ENCODE data around the gene CRCP. TPM values are rescaled to one million over a fixed set of nuclear protein-coding genes. Genes with fewer than 3 reads are reported as not detected.
"Not testable (repeated sequence)": the region's sequence is repeated elsewhere in the genome, so short reads cannot be mapped to it uniquely, and the experiment has no call there.

The CRCP gene
- 50.0 and 59.0 TPM in 2 replicates for total RNA-seq (2014; rRNA removed; shearing (Covaris generic))

GRCh38 chr7:66114743-66115649, at the start of gene CRCP:
Gene CRCP (plus strand): TSS chr7:66114847. CDS start chr7:66114963, 116 bp downstream.
- peak; percentile 85 for DNase-seq (ENCODE audit: low read depth)

GRCh38 chr7:66069732-66070131, 44.9 kb upstream of the CRCP start:
- no peak for DNase-seq (ENCODE audit: low read depth)

- peak; percentile 62 for DNase-seq (ENCODE audit: low read depth)
Observed at GRCh38 chr7:66070222-66070621, 44.4 kb upstream of the CRCP start.

GRCh38 chr7:66072208-66072607, 42.4 kb upstream of the CRCP start:
- DNase-seq (ENCODE audit: low read depth), result not testable (repeated sequence)

- peak; percentile 92 for DNase-seq (ENCODE audit: low read depth)
Observed at GRCh38 chr7:66075590-66076461, 38.8 kb upstream of the CRCP start, which contains the start of gene ASL. Gene ASL (plus strand): TSS chr7:66075819. CDS start chr7:66076082, 263 bp downstream.

DNA sequence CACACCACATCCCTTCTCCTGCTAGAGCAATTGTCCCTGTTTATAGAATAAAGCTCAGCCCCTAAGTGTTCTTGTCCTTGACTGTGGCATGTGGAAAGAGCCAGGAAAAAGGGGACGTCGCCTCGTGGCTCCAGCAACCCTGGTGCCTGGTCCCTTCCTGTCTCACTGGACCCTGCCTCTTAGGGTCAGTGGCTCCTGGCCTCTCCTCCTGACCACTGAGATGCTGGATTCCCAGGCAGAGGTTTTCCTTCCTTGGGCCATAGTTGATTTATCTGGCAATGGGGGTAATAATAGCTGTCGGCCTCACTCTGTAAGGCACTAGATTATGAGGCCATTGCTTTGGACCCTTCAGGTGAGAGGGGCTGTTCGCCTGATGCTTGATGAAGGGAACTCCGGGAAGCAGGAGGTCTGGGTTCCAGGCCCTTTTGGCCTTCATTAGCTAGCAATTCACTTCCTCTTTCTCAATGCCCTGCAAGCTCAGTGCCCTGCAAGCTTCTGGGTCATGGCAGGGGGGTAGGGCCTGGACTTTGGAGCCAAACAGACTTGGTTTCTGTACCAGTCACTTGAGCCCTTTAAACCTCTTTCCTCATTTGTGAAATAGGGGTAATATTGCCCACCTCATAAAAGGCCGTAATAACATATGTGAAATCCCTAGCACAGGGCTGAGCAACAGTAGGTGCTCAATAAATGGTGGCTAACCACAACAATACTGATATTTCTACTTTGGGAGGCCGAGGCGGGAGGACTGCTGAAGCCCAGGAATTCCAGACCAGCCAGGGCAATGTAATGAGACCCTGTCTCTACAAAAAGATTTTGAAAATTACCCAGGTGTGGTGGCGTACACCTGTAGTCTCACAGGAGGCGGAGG, 38.0 kb upstream of the CRCP start:
- DNase-seq (ENCODE audit: low read depth), result no peak

- DNase-seq (ENCODE audit: low read depth), result no peak
Observed at GRCh38 chr7:66078067-66078466, 36.6 kb upstream of the CRCP start.

DNA sequence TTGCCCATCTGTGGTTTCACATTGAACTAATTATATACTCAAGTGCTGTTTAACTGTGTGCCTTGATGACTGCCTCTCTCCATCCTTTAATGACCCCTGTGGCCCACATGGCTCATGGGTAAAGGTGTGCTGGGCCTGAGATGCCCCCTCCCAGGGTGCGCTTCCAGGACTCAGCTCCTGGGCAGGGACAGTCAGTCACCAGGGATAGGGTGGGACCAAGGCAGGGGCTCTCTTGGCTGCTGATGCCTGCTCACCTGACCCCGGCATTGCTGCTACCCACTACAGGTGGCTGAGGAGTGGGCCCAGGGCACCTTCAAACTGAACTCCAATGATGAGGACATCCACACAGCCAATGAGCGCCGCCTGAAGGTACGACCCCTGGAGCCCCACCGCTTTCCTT, 32.6 kb upstream of the CRCP start:
- DNase-seq (ENCODE audit: low read depth), result no peak

DNA sequence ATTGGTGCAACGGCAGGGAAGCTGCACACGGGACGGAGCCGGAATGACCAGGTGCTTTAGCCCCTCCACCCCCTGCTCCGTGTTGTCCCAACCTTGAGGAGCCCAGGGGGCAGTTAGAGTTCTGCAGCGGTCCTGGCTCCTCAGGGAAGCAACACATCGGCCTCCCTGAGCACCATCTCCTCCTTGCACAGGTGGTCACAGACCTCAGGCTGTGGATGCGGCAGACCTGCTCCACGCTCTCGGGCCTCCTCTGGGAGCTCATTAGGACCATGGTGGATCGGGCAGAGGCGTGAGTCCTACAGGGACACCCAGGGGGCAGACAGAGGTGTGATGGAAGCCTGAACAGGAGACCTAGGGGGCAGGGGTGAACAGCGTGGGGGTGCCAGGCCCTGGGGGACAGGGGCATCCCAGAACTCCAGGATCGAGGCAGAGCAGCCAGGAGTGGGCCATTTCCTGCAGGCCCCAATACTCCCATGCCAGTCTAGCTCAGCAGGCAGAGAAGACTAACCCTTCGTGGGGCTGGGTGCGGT, 31.7 kb upstream of the CRCP start:
- no peak for DNase-seq (ENCODE audit: low read depth)

DNA sequence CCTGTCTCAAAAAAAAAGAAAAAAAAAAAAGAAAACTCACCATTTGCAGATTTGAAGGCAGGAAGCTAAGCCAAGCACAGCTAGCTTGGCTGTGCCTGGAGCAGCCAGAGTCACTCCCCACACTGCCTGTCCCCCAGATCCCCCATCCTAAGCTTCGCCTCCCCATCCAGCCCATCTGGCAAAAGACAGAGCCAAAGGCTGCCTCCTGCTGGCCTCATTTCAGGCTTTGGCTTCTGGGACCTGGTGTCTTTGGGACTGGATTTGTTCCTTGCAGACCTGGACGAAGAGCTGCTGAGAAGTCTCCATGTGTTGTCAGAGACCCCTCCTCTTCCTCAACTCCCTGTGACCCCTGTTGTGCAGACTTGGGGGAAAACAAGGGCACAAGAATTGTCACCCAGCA, 31.0 kb upstream of the CRCP start:
- DNase-seq (ENCODE audit: low read depth), result no peak

GRCh38 chr7:66088861-66089838, 25.5 kb upstream of the CRCP start:
- no peak for DNase-seq (ENCODE audit: low read depth)

DNA sequence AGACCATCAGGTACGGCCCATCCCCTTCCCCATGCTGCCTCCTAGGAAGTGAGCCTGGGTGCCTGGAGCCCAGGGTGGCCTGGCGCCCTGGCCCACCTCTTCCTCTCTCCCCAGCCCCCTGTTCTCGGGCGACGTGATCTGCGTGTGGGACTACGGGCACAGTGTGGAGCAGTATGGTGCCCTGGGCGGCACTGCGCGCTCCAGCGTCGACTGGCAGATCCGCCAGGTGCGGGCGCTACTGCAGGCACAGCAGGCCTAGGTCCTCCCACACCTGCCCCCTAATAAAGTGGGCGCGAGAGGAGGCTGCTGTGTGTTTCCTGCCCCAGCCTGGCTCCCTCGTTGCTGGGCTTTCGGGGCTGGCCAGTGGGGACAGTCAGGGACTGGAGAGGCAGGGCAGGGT, 22.0 kb upstream of the CRCP start:
- no peak for DNase-seq (ENCODE audit: low read depth)

GRCh38 chr7:66095010-66095409, 19.6 kb upstream of the CRCP start:
- no peak for DNase-seq (ENCODE audit: low read depth)

DNA sequence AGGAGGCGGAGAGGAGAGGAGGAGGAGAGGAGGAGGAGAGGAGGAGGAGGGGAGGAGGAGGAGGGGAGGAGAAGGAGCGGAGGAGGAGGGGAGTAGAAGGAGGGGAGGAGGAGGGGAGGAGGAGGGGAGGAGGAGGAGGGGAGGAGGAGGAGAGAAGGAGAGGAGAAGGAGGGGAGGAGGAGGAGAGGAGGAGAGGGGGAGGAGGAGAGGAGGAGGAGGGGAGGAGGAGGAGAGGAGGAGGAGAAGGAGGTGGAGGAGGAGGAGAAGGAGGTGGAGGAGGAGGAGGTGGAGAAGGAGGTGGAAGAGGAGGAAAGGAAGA, 15.5 kb upstream of the CRCP start:
- DNase-seq (ENCODE audit: low read depth), result no peak

GRCh38 chr7:66099551-66100407, 14.9 kb upstream of the CRCP start:
- DNase-seq (ENCODE audit: low read depth), result peak; percentile 90

DNA sequence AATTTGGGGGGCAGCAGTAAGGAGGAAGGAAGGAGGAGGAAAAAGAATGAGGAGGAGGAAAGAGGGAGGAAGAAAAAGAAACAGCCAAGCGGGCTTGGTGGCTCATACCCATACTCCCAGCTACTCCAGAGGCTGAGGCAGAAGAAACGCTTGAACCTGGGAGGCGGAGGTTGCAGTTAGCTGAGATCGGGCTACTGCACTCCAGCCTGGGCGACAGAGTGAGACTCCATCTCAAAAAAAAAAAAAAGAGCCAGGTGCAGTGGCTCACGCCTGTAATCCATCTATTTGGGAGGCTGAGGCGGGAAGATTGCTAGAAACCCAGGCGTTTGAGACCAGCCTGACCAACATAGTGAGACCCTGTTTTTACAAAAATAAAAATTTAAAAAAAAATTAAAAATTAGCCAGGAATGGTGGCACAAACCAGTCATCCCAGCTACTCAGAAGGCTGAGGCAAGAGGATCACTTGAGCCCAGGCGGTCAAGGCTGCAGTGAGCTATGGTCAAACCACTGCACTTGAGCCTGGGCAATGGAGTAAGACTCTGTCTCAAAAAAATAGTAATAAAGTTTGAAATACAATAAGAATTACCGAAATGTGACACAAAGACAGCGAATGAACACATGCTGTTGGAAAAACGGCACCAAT, 14.1 kb upstream of the CRCP start:
- no peak for DNase-seq (ENCODE audit: low read depth)

DNA sequence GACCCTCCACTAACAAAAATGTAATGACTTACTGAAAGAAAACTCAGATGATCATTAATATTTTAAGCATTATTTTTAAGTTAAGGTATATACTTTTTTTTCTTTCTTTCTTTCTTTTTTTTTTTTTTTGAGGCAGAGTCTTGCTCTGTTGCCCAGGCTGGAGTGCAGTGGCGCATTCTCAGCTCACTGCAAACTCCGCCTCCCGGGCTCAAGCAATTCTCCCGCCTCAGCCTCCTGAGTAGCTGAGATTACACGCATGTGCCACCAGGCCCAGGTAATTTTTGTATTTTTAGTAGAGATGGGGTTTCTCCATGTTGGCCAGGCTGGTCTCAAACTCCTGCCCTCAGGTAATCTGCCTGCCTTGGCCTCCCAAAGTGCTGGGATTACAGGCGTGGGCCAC, 12.5 kb upstream of the CRCP start:
- DNase-seq (ENCODE audit: low read depth), result not testable (repeated sequence)

DNA sequence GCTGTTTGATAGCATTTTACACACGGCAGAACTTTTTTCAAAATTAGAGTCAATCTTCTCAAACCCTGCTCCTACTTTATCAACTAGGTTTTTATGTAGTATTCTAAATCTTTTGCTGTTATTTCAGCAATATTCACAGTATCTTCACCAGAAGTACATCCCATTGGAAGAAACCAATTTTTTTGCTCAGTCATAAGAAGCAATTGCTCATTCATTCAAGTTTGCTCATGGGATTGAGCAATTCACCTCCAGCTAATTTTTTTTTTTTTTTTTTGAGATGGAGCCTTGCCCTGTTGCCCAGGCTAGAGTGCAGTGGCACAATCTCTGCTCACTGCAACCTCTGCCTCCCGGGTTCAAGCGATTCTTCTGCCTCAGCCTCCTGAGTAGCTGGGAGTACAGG, 10.7 kb upstream of the CRCP start:
- DNase-seq (ENCODE audit: low read depth), result peak; percentile 39

DNA sequence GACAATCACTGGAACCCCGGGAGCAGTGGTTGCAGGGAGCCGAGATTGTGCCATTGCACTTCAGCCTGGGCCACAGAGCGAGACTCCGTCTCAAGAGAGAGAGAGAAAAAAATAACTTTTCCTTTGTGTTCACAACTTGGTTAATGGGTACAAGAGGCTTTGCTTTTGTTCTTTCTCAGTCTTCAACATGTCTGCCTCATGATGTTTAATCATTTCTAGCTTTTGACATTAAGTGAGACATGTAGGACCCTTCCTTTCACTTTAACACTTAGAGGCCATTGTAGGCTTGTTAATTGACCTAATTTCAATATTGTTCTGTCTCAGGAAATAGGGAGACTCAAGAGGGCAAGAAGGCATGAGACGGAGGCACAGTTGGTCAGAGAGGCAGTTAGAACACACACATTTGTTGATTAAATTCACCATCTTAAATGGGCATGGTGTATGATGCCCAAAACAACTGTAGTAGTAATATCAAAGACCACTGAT, 9.3 kb upstream of the CRCP start:
- DNase-seq (ENCODE audit: low read depth), result no peak
